Vagina (tissue), 2 donors: ENCODE data around the gene CFAP90.

Experiments used
- POLR2A ChIP-seq, 2 donors: fragments of 450-650 bp; IDR thresholded peaks; one replicate each; pipeline ENCODE4 v1.6.1; 2017; ENCODE audit warnings: antibody characterized with exemption in 2 of 2, mild to moderate bottlenecking in 2 of 2, moderate library complexity in 2 of 2
- POLR2AphosphoS5 ChIP-seq, 2 donors: sonication (generic); formaldehyde crosslinking; IDR thresholded peaks; one replicate each; pipeline ENCODE4 v1.9.0; 2017; ENCODE audit warnings: antibody characterized with exemption in 2 of 2, mild to moderate bottlenecking in 2 of 2, low read depth in 1 of 2; ENCODE audit not compliant: insufficient read depth in 1 of 2
- TF ChIP-seq, protein P1 (sequence below), 3 experiments: fragments of 450-650 bp in 2 of 3; fragments of 200-600 bp in 1 of 3; sonication (generic) in 1 of 3; IDR thresholded peaks; one replicate each; pipeline ENCODE4 v1.5.1; 2017 to 2019; ENCODE audit warnings: antibody characterized with exemption in 3 of 3, mild to moderate bottlenecking in 2 of 3, moderate library complexity in 2 of 3

DNA sequence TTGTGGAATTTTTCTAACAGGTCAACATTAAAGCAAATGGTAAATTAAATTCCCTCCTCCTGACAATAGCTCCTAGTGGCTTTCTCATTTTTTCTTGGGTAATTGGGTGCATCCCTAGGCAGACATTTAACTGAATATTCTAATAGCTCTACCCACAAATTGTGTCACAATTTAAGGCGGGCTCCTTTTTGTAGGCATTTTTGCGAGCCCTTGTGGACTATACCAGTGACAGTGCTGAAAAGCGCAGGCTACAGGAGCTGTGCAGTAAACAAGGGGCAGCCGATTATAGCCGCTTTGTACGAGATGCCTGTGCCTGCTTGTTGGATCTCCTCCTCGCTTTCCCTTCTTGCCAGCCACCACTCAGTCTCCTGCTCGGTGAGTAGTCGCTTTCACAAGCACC lies 38.0 kb upstream of the CFAP90 start:
- TF ChIP-seq, protein P1, sequence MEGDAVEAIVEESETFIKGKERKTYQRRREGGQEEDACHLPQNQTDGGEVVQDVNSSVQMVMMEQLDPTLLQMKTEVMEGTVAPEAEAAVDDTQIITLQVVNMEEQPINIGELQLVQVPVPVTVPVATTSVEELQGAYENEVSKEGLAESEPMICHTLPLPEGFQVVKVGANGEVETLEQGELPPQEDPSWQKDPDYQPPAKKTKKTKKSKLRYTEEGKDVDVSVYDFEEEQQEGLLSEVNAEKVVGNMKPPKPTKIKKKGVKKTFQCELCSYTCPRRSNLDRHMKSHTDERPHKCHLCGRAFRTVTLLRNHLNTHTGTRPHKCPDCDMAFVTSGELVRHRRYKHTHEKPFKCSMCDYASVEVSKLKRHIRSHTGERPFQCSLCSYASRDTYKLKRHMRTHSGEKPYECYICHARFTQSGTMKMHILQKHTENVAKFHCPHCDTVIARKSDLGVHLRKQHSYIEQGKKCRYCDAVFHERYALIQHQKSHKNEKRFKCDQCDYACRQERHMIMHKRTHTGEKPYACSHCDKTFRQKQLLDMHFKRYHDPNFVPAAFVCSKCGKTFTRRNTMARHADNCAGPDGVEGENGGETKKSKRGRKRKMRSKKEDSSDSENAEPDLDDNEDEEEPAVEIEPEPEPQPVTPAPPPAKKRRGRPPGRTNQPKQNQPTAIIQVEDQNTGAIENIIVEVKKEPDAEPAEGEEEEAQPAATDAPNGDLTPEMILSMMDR (IDR thresholded peaks at IDR 0.05), result no peak
- no peak for TF ChIP-seq POLR2AphosphoS5 (IDR thresholded peaks at IDR 0.05; ENCODE audit: insufficient read depth in 1 of 2, low read depth in 1 of 2)
- TF ChIP-seq POLR2A (IDR thresholded peaks at IDR 0.05), result no peak
